ENCODE data around the gene SF3B4. TPM values are rescaled to one million over a fixed set of nuclear protein-coding genes. Genes with fewer than 3 reads are reported as not detected.
"Not testable (repeated sequence)": the region's sequence is repeated elsewhere in the genome, so short reads cannot be mapped to it uniquely, and the experiment has no call there.

Gene SF3B4
- polyA plus RNA-seq, 4 donors: 34.3 to 54.0 (median 42.8) TPM

GRCh38 chr1:149886121-149886395 is 41.5 kb downstream of the SF3B4 start:
- FAIRE-seq; H3K36me3 ChIP-seq (ENCODE audit: control insufficient read depth in 3 of 3, insufficient read depth in 2 of 3, low read depth in 1 of 3, low read length in 3 of 3); H3K27me3 ChIP-seq (ENCODE audit: control insufficient read depth in 3 of 3, insufficient read depth in 3 of 3, low read length in 3 of 3); H3K9me3 ChIP-seq (ENCODE audit: control insufficient read depth in 2 of 2, insufficient read depth in 1 of 2, low read depth in 1 of 2, low read length in 1 of 2); DNase-seq: not testable (repeated sequence)
- peak overlapping the region; percentile 54 to 72 (median 63) for H3K4me3 ChIP-seq (ENCODE audit: low read depth in 1 of 3, low read length in 3 of 3)
- 0% methylated on average over 17 to 19 of the region's 19 CpGs for WGBS, 3 donors
- peaks cover 0 to 18% (median 5%) of the 10 kb centered on the region in 3 donors for H3K4me1 ChIP-seq (ENCODE audit: control insufficient read depth in 3 of 3, insufficient read depth in 2 of 3, low read depth in 1 of 3, low read length in 2 of 3)
- peak overlapping the region; percentile 90 to 98 (median 94) for H3K27ac ChIP-seq (ENCODE audit: low read depth in 1 of 3, low read length in 2 of 3)

- Histone ChIP-seq H3K9me3 (ENCODE audit: control insufficient read depth in 2 of 2, insufficient read depth in 1 of 2, low read depth in 1 of 2, low read length in 1 of 2) (no peaks in the 10 kb centered on the region), H3K36me3 (ENCODE audit: control insufficient read depth in 3 of 3, insufficient read depth in 2 of 3, low read depth in 1 of 3, low read length in 3 of 3) (no peaks in the 10 kb centered on the region), H3K27ac (ENCODE audit: low read depth in 1 of 3, low read length in 2 of 3) (peak overlapping the region; percentile 90 to 98 (median 94)), H3K4me3 (ENCODE audit: low read depth in 1 of 3, low read length in 3 of 3) (peak overlapping the region; percentile 54 to 72 (median 63)), H3K4me1 (ENCODE audit: control insufficient read depth in 3 of 3, insufficient read depth in 2 of 3, low read depth in 1 of 3, low read length in 2 of 3) (peaks cover 0 to 18% (median 5%) of the 10 kb centered on the region in 3 donors), H3K27me3 (ENCODE audit: control insufficient read depth in 3 of 3, insufficient read depth in 3 of 3, low read length in 3 of 3) (no peaks in the 10 kb centered on the region)
- 0 to 1% (median 0%) methylated on average over 36 of the region's 36 CpGs for WGBS, 3 donors
- no peak for FAIRE-seq
- peak; percentile 86 to 87 for DNase-seq
Observed at GRCh38 chr1:149885339-149886120, 42.1 kb downstream of the SF3B4 start.

DNA sequence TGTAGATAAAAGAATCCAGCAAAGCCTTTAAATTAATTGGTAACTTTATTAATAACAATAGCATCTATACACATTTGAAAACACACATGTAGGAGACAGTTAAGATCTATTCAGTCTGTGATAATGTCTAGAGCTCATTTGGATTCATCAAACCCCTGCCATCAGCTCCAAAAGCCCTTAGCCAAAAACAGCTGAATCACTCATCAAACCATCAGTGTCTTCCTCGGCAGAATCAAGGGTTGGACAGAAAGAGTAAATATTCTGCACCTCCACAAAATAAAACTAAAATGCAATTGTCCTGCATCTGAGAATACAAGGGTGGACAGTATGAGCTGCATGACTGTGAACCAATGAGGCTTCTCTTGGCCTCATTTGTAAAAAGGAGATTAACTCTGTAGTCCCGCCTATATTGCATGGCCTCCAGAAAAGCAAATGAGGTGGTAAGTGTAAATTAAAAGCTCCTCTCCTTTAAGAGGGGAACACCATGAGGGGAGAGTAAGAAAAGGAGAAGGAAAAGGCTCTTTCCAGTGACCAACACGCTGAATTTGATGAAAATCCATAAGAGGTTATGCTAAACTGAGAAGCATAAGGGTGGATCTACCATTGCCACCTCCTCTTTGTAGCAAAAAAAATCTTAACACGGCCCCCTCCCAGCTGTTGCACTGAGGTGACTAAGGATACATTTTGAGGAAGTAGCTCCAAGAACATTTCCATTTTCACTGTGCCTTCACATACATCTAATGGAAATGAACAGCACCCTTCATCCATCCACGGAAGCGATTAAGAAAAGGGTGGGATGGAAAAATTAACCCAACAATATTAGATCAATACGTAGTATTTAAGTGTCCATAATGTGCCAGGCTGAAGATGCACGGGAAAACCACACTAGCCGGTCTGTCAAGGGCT is 42.9 kb downstream of the SF3B4 start:
- no peaks in the 10 kb centered on the region for H3K27me3 ChIP-seq (ENCODE audit: control insufficient read depth in 3 of 3, insufficient read depth in 3 of 3, low read length in 3 of 3)
- DNase-seq (peak in 1 of 2 donors; percentile 23), FAIRE-seq (no peak)
- peak overlapping the region; percentile 54 to 72 (median 63) for H3K4me3 ChIP-seq (ENCODE audit: low read depth in 1 of 3, low read length in 3 of 3)
- peak overlapping the region; percentile 90 to 98 (median 94) for H3K27ac ChIP-seq (ENCODE audit: low read depth in 1 of 3, low read length in 2 of 3)
- 4 to 8% (median 7%) methylated on average over 9 of the region's 9 CpGs for WGBS, 3 donors
- no peaks in the 10 kb centered on the region for H3K36me3 ChIP-seq (ENCODE audit: control insufficient read depth in 3 of 3, insufficient read depth in 2 of 3, low read depth in 1 of 3, low read length in 3 of 3)
- H3K4me1 ChIP-seq (ENCODE audit: control insufficient read depth in 3 of 3, insufficient read depth in 2 of 3, low read depth in 1 of 3, low read length in 2 of 3): peaks cover 0 to 18% (median 5%) of the 10 kb centered on the region in 3 donors
- H3K9me3 ChIP-seq (ENCODE audit: control insufficient read depth in 2 of 2, insufficient read depth in 1 of 2, low read depth in 1 of 2, low read length in 1 of 2): no peaks in the 10 kb centered on the region

DNA sequence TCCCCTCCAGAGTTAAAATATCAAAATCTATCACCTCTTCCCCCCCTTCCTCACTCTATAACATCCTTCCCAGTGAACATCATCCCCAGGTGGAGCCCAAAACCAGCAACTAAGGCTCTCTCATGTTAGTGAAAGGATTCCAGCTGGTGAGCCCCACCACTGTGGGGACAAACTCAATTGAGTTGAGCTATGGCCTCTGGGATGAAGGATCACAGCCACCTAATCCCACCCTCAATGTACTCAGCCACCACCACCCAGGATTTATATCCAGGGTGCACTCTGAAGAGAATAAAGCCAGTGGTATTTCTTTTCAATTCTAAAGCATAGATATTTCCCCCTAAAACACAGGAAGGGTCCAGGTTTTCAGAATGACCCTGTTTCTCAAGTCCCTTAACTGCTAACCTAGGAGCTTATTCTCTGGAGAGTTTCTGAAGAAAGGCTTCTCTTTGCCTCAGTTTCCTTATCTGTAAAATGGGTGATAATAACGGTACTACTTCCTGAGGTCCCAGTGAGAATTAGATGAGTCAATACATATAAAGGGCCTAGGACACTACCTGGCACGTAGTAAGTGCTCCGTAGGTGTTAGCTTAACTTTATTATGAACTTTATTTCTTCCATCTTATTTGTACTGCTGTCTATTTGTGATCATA is 43.9 kb downstream of the SF3B4 start:
- WGBS, 3 donors: 75 to 86% (median 78%) methylated on average over 3 of the region's 3 CpGs
- DNase-seq (no peak), FAIRE-seq (no peak)
- Histone ChIP-seq H3K9me3 (ENCODE audit: control insufficient read depth in 2 of 2, insufficient read depth in 1 of 2, low read depth in 1 of 2, low read length in 1 of 2) (no peaks in the 10 kb centered on the region), H3K4me3 (ENCODE audit: low read depth in 1 of 3, low read length in 3 of 3) (no peak overlapping the region), H3K27me3 (ENCODE audit: control insufficient read depth in 3 of 3, insufficient read depth in 3 of 3, low read length in 3 of 3) (no peaks in the 10 kb centered on the region), H3K27ac (ENCODE audit: low read depth in 1 of 3, low read length in 2 of 3) (no peak overlapping the region), H3K36me3 (ENCODE audit: control insufficient read depth in 3 of 3, insufficient read depth in 2 of 3, low read depth in 1 of 3, low read length in 3 of 3) (no peaks in the 10 kb centered on the region), H3K4me1 (ENCODE audit: control insufficient read depth in 3 of 3, insufficient read depth in 2 of 3, low read depth in 1 of 3, low read length in 2 of 3) (peaks cover 0 to 18% (median 5%) of the 10 kb centered on the region in 3 donors)

- Histone ChIP-seq H3K4me3 (ENCODE audit: low read depth in 1 of 3, low read length in 3 of 3) (no peak overlapping the region), H3K27me3 (ENCODE audit: control insufficient read depth in 3 of 3, insufficient read depth in 3 of 3, low read length in 3 of 3) (no peaks in the 10 kb centered on the region), H3K36me3 (ENCODE audit: control insufficient read depth in 3 of 3, insufficient read depth in 2 of 3, low read depth in 1 of 3, low read length in 3 of 3) (no peaks in the 10 kb centered on the region), H3K27ac (ENCODE audit: low read depth in 1 of 3, low read length in 2 of 3) (no peak overlapping the region), H3K9me3 (ENCODE audit: control insufficient read depth in 2 of 2, insufficient read depth in 1 of 2, low read depth in 1 of 2, low read length in 1 of 2) (no peaks in the 10 kb centered on the region), H3K4me1 (ENCODE audit: control insufficient read depth in 3 of 3, insufficient read depth in 2 of 3, low read depth in 1 of 3, low read length in 2 of 3) (peaks cover 0 to 18% (median 5%) of the 10 kb centered on the region in 3 donors)
- FAIRE-seq (no peak), DNase-seq (peak in 1 of 2 donors; percentile 43)
- 69 to 89% (median 72%) methylated on average over 1 of the region's 1 CpG for WGBS, 3 donors
Observed at GRCh38 chr1:149881876-149882275, 45.7 kb downstream of the SF3B4 start.

DNA sequence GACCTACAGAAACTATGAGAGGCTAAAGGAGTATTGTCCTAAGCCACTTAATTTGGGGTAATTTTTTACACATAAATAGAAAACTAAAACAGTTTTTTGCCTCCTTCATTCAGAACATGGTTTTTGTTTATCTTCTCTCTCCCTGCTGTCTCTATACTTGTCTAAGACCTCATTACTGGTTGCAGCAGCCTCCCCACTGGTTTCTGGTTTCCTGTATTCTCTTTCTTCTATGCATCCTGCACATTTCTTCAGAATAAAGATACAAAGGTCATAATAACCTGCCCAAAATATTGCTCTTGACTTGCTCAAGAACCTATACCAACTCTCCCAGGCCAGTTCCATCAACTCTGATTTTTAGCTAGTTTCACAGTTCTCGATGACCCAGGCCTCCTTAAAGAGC is 48.0 kb downstream of the SF3B4 start:
- WGBS, 3 donors: 79 to 86% (median 85%) methylated on average over 1 of the region's 1 CpG
- FAIRE-seq: no peak
- peak overlapping the region in 2 of 3 donors; percentile 4 to 61 for H3K27ac ChIP-seq (ENCODE audit: low read depth in 1 of 3, low read length in 2 of 3)
- H3K9me3 ChIP-seq (ENCODE audit: control insufficient read depth in 2 of 2, insufficient read depth in 1 of 2, low read depth in 1 of 2, low read length in 1 of 2): no peaks in the 10 kb centered on the region
- no peak overlapping the region for H3K4me3 ChIP-seq (ENCODE audit: low read depth in 1 of 3, low read length in 3 of 3)
- no peaks in the 10 kb centered on the region for H3K27me3 ChIP-seq (ENCODE audit: control insufficient read depth in 3 of 3, insufficient read depth in 3 of 3, low read length in 3 of 3)
- H3K4me1 ChIP-seq (ENCODE audit: control insufficient read depth in 3 of 3, insufficient read depth in 2 of 3, low read depth in 1 of 3, low read length in 2 of 3): peaks cover 0 to 10% (median 2%) of the 10 kb centered on the region in 3 donors
- DNase-seq: peak in 1 of 2 donors; percentile 33
- H3K36me3 ChIP-seq (ENCODE audit: control insufficient read depth in 3 of 3, insufficient read depth in 2 of 3, low read depth in 1 of 3, low read length in 3 of 3): no peaks in the 10 kb centered on the region

GRCh38 chr1:149877211-149877946 is 50.2 kb downstream of the SF3B4 start:
- H3K36me3 ChIP-seq (ENCODE audit: control insufficient read depth in 3 of 3, insufficient read depth in 2 of 3, low read depth in 1 of 3, low read length in 3 of 3): no peaks in the 10 kb centered on the region
- no peak overlapping the region for H3K27ac ChIP-seq (ENCODE audit: low read depth in 1 of 3, low read length in 2 of 3)
- H3K27me3 ChIP-seq (ENCODE audit: control insufficient read depth in 3 of 3, insufficient read depth in 3 of 3, low read length in 3 of 3): no peaks in the 10 kb centered on the region
- WGBS, 3 donors: 91 to 94% (median 94%) methylated on average over 7 of the region's 7 CpGs
- no peak overlapping the region for H3K4me3 ChIP-seq (ENCODE audit: low read depth in 1 of 3, low read length in 3 of 3)
- DNase-seq: no peak
- H3K9me3 ChIP-seq (ENCODE audit: control insufficient read depth in 2 of 2, insufficient read depth in 1 of 2, low read depth in 1 of 2, low read length in 1 of 2): no peaks in the 10 kb centered on the region
- H3K4me1 ChIP-seq (ENCODE audit: control insufficient read depth in 3 of 3, insufficient read depth in 2 of 3, low read depth in 1 of 3, low read length in 2 of 3): peaks cover 0 to 3% (median 0%) of the 10 kb centered on the region in 3 donors
- FAIRE-seq: no peak

Measured in small intestine (tissue), 7 donors.